WTC11 (cell line): Measurements from ENCODE around the gene FAM53A. TPM values are rescaled to one million over a fixed set of nuclear protein-coding genes. Genes with fewer than 3 reads are reported as not detected.

Experiments used
- AFF4 ChIP-seq: sonication (generic); formaldehyde crosslinking; IDR thresholded peaks from 2 replicates; pipeline ENCODE4 v1.8.1; 2023; ENCODE audit warnings: mild to moderate bottlenecking, missing genetic modification reagents, borderline replicate concordance
- CREB1 ChIP-seq: sonication (generic); formaldehyde crosslinking; IDR thresholded peaks from 2 replicates; pipeline ENCODE4 v1.8.0; 2023; ENCODE audit warnings: mild to moderate bottlenecking, missing genetic modification reagents
- CREM ChIP-seq: sonication (generic); formaldehyde crosslinking; IDR thresholded peaks from 2 replicates; pipeline ENCODE4 v1.8.1; 2022; ENCODE audit warnings: mild to moderate bottlenecking, missing genetic modification reagents, moderate library complexity
- ETV6 ChIP-seq: sonication (generic); formaldehyde crosslinking; IDR thresholded peaks from 2 replicates; pipeline ENCODE4 v1.8.1; 2022; ENCODE audit warnings: mild to moderate bottlenecking, missing genetic modification reagents
- HMGXB4 ChIP-seq: sonication (generic); formaldehyde crosslinking; IDR thresholded peaks from 2 replicates; pipeline ENCODE4 v1.8.1; 2023; ENCODE audit warnings: mild to moderate bottlenecking, moderate library complexity, missing genetic modification reagents
- JAZF1 ChIP-seq: fragments of 250-450 bp; sonication (Bioruptor Pico); IDR thresholded peaks from 2 replicates; pipeline ENCODE4 v1.9.0; 2021; ENCODE audit warnings: moderate library complexity, mild to moderate bottlenecking, inconsistent platforms
- KAT7 ChIP-seq: sonication (generic); formaldehyde crosslinking; IDR thresholded peaks from 2 replicates; pipeline ENCODE4 v1.8.1; 2023; ENCODE audit warnings: missing genetic modification reagents, mild to moderate bottlenecking, borderline replicate concordance
- MXD4 ChIP-seq: fragments of 250-450 bp; sonication (Bioruptor Pico); IDR thresholded peaks from 2 replicates; pipeline ENCODE4 v1.8.0; 2021; ENCODE audit warnings: mild to moderate bottlenecking, moderate library complexity, borderline replicate concordance
- NR3C1 ChIP-seq: sonication (generic); formaldehyde crosslinking; conservative IDR thresholded peaks from 2 replicates; pipeline ENCODE4 v1.8.1; 2023; ENCODE audit warnings: low read depth, mild to moderate bottlenecking, missing genetic modification reagents
- PRDM15 ChIP-seq: sonication (generic); formaldehyde crosslinking; IDR thresholded peaks from 2 replicates; pipeline ENCODE4 v1.8.0; 2022; ENCODE audit warnings: missing genetic modification reagents
- RORB ChIP-seq: fragments of 250-450 bp; sonication (Bioruptor Pico); IDR thresholded peaks from 2 replicates; pipeline ENCODE4 v1.9.0; 2021; ENCODE audit warnings: mild to moderate bottlenecking
- SMAD4 ChIP-seq: sonication (generic); formaldehyde crosslinking; IDR thresholded peaks from 2 replicates; pipeline ENCODE4 v1.8.0; 2022; ENCODE audit warnings: mild to moderate bottlenecking, missing genetic modification reagents
- ZNF263 ChIP-seq: sonication (generic); formaldehyde crosslinking; IDR thresholded peaks from 2 replicates; pipeline ENCODE4 v1.8.1; 2022; ENCODE audit warnings: low read depth, mild to moderate bottlenecking, moderate library complexity, missing genetic modification reagents
- ZNF396 ChIP-seq: fragments of 250-450 bp; sonication (Bioruptor Pico); IDR thresholded peaks from 2 replicates; pipeline ENCODE4 v1.8.0; 2021; ENCODE audit warnings: mild to moderate bottlenecking, moderate library complexity, borderline replicate concordance
- ZNF416 ChIP-seq: fragments of 250-450 bp; sonication (Bioruptor Pico); IDR thresholded peaks from 2 replicates; pipeline ENCODE4 v1.9.0; 2021; ENCODE audit warnings: mild to moderate bottlenecking, inconsistent platforms
- ZNF671 ChIP-seq: fragments of 250-450 bp; sonication (Bioruptor Pico); IDR thresholded peaks from 2 replicates; pipeline ENCODE4 v1.8.0; 2021; ENCODE audit warnings: mild to moderate bottlenecking
- ZSCAN18 ChIP-seq: fragments of 250-450 bp; sonication (Bioruptor Pico); IDR thresholded peaks from 2 replicates; pipeline ENCODE4 v2.1.2; 2022; ENCODE audit warnings: mild to moderate bottlenecking, moderate library complexity
- total RNA-seq: library from RNA; stranded (reverse); gene quantifications from 3 replicates; pipeline ENCODE4 v1.2.3, GENCODE V29; 2021
- TF ChIP-seq, protein P1 (sequence below): sonication (generic); formaldehyde crosslinking; IDR thresholded peaks from 2 replicates; pipeline ENCODE4 v1.8.0; 2023; ENCODE audit warnings: mild to moderate bottlenecking, missing genetic modification reagents
- TF ChIP-seq, protein P2 (sequence below): fragments of 250-450 bp; sonication (Bioruptor Pico); IDR thresholded peaks from 2 replicates; pipeline ENCODE4 v1.8.0; 2021; ENCODE audit warnings: mild to moderate bottlenecking
- TF ChIP-seq, protein P3 (sequence below): sonication (generic); formaldehyde crosslinking; IDR thresholded peaks from 2 replicates; pipeline ENCODE4 v1.8.1; 2023; ENCODE audit warnings: mild to moderate bottlenecking, missing genetic modification reagents
- TF ChIP-seq, protein P4 (sequence below): sonication (generic); formaldehyde crosslinking; IDR thresholded peaks from 2 replicates; pipeline ENCODE4 v1.8.1; 2022; ENCODE audit warnings: low read depth, missing genetic modification reagents, borderline replicate concordance

Gene FAM53A
- total RNA-seq, 1 experiment from 2014 or later, result 2.9 TPM

DNA sequence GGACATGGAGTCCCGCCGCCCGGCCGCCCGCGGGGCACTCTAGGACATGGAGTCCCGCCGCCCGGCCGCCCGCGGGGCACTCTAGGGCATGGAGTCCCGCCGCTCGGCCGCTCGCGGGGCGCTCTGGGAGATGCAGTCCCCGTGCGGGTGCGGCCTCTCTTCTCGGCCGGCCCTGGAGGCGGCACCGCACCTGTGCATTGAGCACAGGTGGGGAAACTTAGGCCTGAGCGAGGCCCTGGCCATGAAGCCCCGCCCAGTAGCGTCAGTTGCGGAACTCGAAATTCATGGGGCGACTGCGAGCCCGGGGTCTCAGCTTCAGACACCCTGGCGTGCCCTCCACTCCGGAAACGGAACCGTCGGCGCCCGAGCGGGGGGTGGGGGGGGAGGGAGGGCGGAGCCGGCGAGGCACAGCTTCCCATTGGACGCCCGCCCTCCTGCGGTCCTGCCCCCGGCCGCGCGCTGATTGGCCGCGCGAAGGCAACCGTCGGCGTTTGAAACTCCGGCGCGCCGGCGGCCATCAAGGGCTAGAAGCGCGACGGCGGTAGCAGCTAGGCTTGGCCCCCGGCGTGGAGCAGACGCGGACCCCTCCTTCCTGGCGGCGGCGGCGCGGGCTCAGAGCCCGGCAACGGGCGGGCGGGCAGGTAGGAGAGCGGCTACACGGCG lies 37.0 kb upstream of the FAM53A start, which contains the start of the genes TACC3 and TMEM129 (continued):
- no peak for TF ChIP-seq AFF4
- no peak for TF ChIP-seq ZNF263
- TF ChIP-seq PRDM15 (CRISPR knock-in tag), result no peak
- no peak for TF ChIP-seq RORB (CRISPR knock-in tag)
- TF ChIP-seq KAT7 (CRISPR knock-in tag), result no peak
- TF ChIP-seq, protein P1, sequence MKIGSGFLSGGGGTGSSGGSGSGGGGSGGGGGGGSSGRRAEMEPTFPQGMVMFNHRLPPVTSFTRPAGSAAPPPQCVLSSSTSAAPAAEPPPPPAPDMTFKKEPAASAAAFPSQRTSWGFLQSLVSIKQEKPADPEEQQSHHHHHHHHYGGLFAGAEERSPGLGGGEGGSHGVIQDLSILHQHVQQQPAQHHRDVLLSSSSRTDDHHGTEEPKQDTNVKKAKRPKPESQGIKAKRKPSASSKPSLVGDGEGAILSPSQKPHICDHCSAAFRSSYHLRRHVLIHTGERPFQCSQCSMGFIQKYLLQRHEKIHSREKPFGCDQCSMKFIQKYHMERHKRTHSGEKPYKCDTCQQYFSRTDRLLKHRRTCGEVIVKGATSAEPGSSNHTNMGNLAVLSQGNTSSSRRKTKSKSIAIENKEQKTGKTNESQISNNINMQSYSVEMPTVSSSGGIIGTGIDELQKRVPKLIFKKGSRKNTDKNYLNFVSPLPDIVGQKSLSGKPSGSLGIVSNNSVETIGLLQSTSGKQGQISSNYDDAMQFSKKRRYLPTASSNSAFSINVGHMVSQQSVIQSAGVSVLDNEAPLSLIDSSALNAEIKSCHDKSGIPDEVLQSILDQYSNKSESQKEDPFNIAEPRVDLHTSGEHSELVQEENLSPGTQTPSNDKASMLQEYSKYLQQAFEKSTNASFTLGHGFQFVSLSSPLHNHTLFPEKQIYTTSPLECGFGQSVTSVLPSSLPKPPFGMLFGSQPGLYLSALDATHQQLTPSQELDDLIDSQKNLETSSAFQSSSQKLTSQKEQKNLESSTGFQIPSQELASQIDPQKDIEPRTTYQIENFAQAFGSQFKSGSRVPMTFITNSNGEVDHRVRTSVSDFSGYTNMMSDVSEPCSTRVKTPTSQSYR (CRISPR knock-in tag), result no peak
- TF ChIP-seq, protein P2, sequence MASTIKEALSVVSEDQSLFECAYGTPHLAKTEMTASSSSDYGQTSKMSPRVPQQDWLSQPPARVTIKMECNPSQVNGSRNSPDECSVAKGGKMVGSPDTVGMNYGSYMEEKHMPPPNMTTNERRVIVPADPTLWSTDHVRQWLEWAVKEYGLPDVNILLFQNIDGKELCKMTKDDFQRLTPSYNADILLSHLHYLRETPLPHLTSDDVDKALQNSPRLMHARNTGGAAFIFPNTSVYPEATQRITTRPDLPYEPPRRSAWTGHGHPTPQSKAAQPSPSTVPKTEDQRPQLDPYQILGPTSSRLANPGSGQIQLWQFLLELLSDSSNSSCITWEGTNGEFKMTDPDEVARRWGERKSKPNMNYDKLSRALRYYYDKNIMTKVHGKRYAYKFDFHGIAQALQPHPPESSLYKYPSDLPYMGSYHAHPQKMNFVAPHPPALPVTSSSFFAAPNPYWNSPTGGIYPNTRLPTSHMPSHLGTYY (CRISPR knock-in tag), result no peak
- TF ChIP-seq HMGXB4 (CRISPR knock-in tag), result no peak
- no peak for TF ChIP-seq SMAD4 (CRISPR knock-in tag)
- TF ChIP-seq, protein P3, sequence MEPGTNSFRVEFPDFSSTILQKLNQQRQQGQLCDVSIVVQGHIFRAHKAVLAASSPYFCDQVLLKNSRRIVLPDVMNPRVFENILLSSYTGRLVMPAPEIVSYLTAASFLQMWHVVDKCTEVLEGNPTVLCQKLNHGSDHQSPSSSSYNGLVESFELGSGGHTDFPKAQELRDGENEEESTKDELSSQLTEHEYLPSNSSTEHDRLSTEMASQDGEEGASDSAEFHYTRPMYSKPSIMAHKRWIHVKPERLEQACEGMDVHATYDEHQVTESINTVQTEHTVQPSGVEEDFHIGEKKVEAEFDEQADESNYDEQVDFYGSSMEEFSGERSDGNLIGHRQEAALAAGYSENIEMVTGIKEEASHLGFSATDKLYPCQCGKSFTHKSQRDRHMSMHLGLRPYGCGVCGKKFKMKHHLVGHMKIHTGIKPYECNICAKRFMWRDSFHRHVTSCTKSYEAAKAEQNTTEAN (CRISPR knock-in tag), result no peak
- no peak for TF ChIP-seq ZNF396 (CRISPR knock-in tag)
- TF ChIP-seq, protein P4, sequence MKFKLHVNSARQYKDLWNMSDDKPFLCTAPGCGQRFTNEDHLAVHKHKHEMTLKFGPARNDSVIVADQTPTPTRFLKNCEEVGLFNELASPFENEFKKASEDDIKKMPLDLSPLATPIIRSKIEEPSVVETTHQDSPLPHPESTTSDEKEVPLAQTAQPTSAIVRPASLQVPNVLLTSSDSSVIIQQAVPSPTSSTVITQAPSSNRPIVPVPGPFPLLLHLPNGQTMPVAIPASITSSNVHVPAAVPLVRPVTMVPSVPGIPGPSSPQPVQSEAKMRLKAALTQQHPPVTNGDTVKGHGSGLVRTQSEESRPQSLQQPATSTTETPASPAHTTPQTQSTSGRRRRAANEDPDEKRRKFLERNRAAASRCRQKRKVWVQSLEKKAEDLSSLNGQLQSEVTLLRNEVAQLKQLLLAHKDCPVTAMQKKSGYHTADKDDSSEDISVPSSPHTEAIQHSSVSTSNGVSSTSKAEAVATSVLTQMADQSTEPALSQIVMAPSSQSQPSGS (CRISPR knock-in tag), result no peak
- TF ChIP-seq CREB1 (CRISPR knock-in tag), result 0 out of 2 replicates have a peak, but pooled peaks have one; percentile 20
- peak; percentile 43; the same call in 1 of the 2 replicates for TF ChIP-seq ETV6 (CRISPR knock-in tag)
- TF ChIP-seq JAZF1 (CRISPR knock-in tag), result no peak
- TF ChIP-seq CREM (CRISPR knock-in tag), result no peak
- no peak for TF ChIP-seq ZSCAN18 (CRISPR knock-in tag)
- TF ChIP-seq MXD4 (CRISPR knock-in tag), result no peak
- no peak for TF ChIP-seq ZNF416 (CRISPR knock-in tag)
- no peak for TF ChIP-seq NR3C1
- TF ChIP-seq ZNF671 (CRISPR knock-in tag), result no peak
